Pancreas (tissue), 10 donors: ENCODE data around the gene MIA. TPM values are rescaled to one million over a fixed set of nuclear protein-coding genes. Genes with fewer than 3 reads are reported as not detected.

ENCODE experiments used
- ATAC-seq, 4 donors: fragments of 200-7000 bp; cut with Tn5 transposase; one replicate each; pipeline versions ENCODE4 v1.8.0 to v1.9.1; 2020; ENCODE audit warnings: mild to moderate bottlenecking in 4 of 4, moderate library complexity in 4 of 4
- DNase-seq, 6 donors: peaks; one replicate each; pipeline ENCODE4 v3.0.0-alpha.2; 2020
- FAIRE-seq: peaks from 2 replicates; lab custom pipeline; 2012; peaks lifted over from hg19 to GRCh38; lab: Jason Lieb, UNC
- H3K27ac ChIP-seq, 4 donors: fragments of 200-600 bp; sonication (generic); 1 replicate in 3 of 4; 2 replicates in 1 of 4; pipeline versions ENCODE4 v1.5.0 to v1.8.0; 2020
- H3K27me3 ChIP-seq, 4 donors: fragments of 200-600 bp; one replicate each; pipeline ENCODE4 v1.8.0; 2021
- H3K36me3 ChIP-seq, 3 donors: fragments of 200-600 bp; sonication (generic) in 1 of 3; one replicate each; pipeline versions ENCODE4 v1.5.0 to v1.8.0; 2020 to 2021
- H3K4me1 ChIP-seq, 3 donors: fragments of 200-600 bp; one replicate each; pipeline ENCODE4 v1.8.0; 2021
- H3K4me3 ChIP-seq, 4 donors: fragments of 200-600 bp; sonication (generic) in 2 of 4; one replicate each; pipeline versions ENCODE4 v1.5.0 to v1.8.0; 2020 to 2021
- H3K9me3 ChIP-seq, 4 donors: fragments of 200-600 bp; one replicate each; pipeline ENCODE4 v1.8.0; 2021
- CTCF ChIP-seq, 4 donors: fragments of 200-600 bp; sonication (generic) in 3 of 4; IDR thresholded peaks; one replicate each; pipeline versions ENCODE4 v1.5.0 to v1.8.0; 2021; ENCODE audit warnings: antibody characterized with exemption in 4 of 4
- WGBS, 2 donors: extraction: QIAGEN DNeasy Blood & Tissue Kit; methylation state at CpG; one replicate each; pipeline ENCODE4 v1.1.7; 2013; 5-methylcytosine and 5-hydroxymethylcytosine counted together
- intact Hi-C, 3 donors: fragments of 100-400 bp; cut with DNase I; formaldehyde crosslinking; loops; one replicate each; pipeline versions ENCODE4 v1.11.1 to v1.14.2; 2022
- polyA plus RNA-seq, 2 donors: library from polyadenylated mRNA; stranded (reverse); fragments of 200-250 nt; gene quantifications; one replicate each; pipeline ENCODE4 v1.2.3, GENCODE V29; 2013
- total RNA-seq, 6 donors: library from RNA; stranded (reverse); fragmentation: NEBNext Ultra II Directional in 4 of 6; extraction: Animal tissue kit (Norgen Biotek cat#: 25700) in 4 of 6; gene quantifications; one replicate each; pipeline versions ENCODE4 v1.2.1 to v1.2.4, GENCODE V29; 2021 to 2023
- donor health status: healthy with polysubstance abuse.
- donor health status: DM: no; HTN: no; CAD: no; lungs with moderate emphysema.
- donor health status: DM: no; HTN: no; CAD: no.
- donor health status: control.
- donor health status: control.
- donor health status: Bipolar disorder and iron deficiency.
- donor health status: DM: yes; HTN: yes; CAD: no.
- donor health status: DM: no; HTN: no; CAD: no.
- donor health status: DM: no; HTN: no; CAD: no.
- donor health status: DM: yes; HTN: yes; CAD: no.

Gene MIA
- total and polyA plus RNA-seq, 8 donors: 0.79 to 2.2 (median 1.4) TPM; not detected in 4

DNA sequence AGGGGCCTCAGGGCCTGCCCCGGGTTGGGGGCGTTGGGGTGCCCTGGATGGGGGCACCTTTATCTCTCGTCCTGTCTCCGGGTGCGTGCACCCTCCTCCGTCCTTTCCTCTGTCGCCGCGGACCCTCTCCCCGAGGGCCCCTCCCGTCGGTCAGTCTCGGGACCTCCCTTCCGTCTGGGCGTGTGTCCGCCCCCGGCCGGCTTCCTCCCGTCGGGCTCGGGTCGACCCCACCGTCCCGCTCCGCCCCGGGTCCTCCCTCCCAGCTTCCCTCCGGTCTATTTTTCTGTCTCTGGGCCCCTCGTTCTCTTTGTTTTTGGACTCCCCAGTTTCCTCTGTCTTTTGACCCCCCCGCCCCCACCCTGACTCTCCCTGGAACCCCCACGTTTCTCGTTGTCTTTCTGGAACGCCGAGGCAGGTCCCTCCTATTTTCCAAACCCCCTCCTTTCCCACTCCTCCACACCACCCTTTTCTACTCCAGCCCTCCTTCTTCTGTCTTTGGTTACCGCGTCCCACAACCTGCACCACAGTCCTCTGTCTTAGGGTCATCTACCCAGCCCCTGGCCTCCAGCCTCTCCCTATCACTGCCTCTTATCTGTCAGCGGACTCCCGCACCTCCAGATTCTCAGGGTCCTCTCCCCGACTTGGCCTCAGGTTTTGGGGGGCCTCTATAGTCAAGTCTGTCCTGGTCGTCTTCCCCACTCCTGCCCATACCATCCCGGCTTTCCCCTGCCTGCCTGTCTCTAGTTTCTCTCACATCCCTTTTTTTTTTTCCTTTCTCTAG is 24.4 kb downstream of the MIA start:
- no peaks in the 10 kb centered on the region for H3K9me3 ChIP-seq
- 2 to 4% methylated on average over 29 to 40 of the region's 40 CpGs for WGBS, 2 donors
- DNase-seq: peak in 5 of 6 donors; percentile 39 to 87 (median 61)
- intact Hi-C loops: no loop called here
- H3K27me3 ChIP-seq: no peaks in the 10 kb centered on the region
- H3K4me3 ChIP-seq: peak overlapping the region; percentile 76 to 93 (median 90)
- TF ChIP-seq CTCF (IDR thresholded peaks at IDR 0.05): no peak
- H3K4me1 ChIP-seq: peaks cover 30 to 51% (median 44%) of the 10 kb centered on the region in 3 donors
- FAIRE-seq: no peak
- H3K36me3 ChIP-seq: no peaks in the 10 kb centered on the region
- H3K27ac ChIP-seq: peak overlapping the region; percentile 65 to 92 (median 77)
- no peak for ATAC-seq

DNA sequence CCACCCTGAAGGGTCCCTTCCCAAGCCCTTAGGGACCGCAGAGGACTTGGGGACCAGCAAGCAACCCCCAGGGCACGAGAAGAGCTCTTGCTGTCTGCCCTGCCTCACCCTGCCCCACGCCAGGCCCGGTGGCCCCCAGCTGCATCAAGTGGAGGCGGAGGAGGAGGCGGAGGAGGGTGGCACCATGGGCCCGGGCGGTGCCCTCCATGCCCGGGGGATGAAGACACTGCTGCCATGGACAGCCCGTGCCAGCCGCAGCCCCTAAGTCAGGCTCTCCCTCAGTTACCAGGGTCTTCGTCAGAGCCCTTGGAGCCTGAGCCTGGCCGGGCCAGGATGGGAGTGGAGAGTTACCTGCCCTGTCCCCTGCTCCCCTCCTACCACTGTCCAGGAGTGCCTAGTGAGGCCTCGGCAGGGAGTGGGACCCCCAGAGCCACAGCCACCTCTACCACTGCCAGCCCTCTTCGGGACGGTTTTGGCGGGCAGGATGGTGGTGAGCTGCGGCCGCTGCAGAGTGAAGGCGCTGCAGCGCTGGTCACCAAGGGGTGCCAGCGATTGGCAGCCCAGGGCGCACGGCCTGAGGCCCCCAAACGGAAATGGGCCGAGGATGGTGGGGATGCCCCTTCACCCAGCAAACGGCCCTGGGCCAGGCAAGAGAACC is 25.1 kb downstream of the MIA start:
- Histone ChIP-seq H3K4me3 (peak overlapping the region in 3 of 4 donors; percentile 76 to 93 (median 91)), H3K9me3 (no peaks in the 10 kb centered on the region), H3K36me3 (no peaks in the 10 kb centered on the region), H3K27me3 (no peaks in the 10 kb centered on the region), H3K4me1 (peaks cover 37 to 59% (median 51%) of the 10 kb centered on the region in 3 donors), H3K27ac (peak overlapping the region in 1 of 4 donors; percentile 92)
- FAIRE-seq (no peak), DNase-seq (peak in 2 of 6 donors; percentile 52 to 81), ATAC-seq (no peak)
- no peak for TF ChIP-seq CTCF (IDR thresholded peaks at IDR 0.05)
- WGBS, 2 donors: 75 to 77% methylated on average over 27 of the region's 27 CpGs
- intact Hi-C loops: no loop called here

- no peaks in the 10 kb centered on the region for H3K27me3 ChIP-seq
- 81 to 83% methylated on average over 27 of the region's 27 CpGs for WGBS, 2 donors
- H3K4me1 ChIP-seq: peaks cover 41 to 63% (median 55%) of the 10 kb centered on the region in 3 donors
- H3K27ac ChIP-seq: peak overlapping the region in 1 of 4 donors; percentile 92
- H3K36me3 ChIP-seq: no peaks in the 10 kb centered on the region
- no peaks in the 10 kb centered on the region for H3K9me3 ChIP-seq
- ATAC-seq: no peak
- intact Hi-C loops: no loop called here
- TF ChIP-seq CTCF (IDR thresholded peaks at IDR 0.05): no peak
- peak in 2 of 6 donors; percentile 51 to 78 for DNase-seq
- peak overlapping the region in 2 of 4 donors; percentile 91 to 93 for H3K4me3 ChIP-seq
- no peak for FAIRE-seq
Observed at GRCh38 chr19:40800997-40801377, 25.7 kb downstream of the MIA start.

DNA sequence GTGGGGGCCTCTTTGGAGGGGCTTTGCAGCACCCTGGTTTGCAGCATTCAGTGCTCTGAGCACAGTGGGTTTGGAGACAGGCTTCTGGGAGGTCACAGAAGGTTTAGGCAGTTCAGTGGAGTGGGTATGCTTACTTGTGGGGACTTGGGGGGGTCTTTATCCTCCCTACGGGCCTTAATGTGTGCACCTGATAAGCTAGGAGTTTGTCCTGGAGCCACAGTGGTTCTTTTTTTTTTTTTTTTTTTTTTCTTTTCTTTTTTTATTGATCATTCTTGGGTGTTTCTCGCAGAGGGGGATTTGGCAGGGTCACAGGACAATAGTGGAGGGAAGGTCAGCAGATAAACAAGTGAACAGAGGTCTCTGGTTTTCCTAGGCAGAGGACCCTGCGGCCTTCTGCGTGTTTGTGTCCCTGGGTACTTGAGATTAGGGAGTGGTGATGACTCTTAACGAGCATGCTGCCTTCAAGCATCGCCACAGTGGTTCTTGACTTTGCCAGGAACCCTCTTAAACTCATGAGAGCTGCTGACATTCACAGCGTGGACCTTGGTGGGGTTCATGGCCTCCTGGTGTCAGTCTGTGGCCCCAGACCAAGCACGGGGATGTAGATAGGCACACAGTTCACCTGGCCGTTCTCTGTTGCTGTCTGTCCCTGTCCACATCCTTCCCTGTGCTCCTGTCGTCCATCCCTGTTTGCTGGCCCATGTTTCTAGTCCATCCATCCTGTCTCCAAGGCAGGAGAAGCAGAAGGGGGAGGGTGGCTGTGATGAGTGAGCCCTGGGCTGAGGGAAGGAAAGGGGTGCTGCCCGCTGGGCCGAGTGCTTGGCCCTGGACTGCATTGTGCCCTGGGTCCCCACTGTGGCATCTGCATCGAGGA is 26.3 kb downstream of the MIA start:
- WGBS, 2 donors: 44 to 50% methylated on average over 12 to 13 of the region's 13 CpGs
- FAIRE-seq (no peak), DNase-seq (no peak), ATAC-seq (no peak)
- Histone ChIP-seq H3K4me1 (peaks cover 41 to 64% (median 55%) of the 10 kb centered on the region in 3 donors), H3K36me3 (no peaks in the 10 kb centered on the region), H3K27me3 (no peaks in the 10 kb centered on the region), H3K4me3 (peak overlapping the region in 1 of 4 donors; percentile 91), H3K9me3 (no peaks in the 10 kb centered on the region), H3K27ac (peak overlapping the region in 2 of 4 donors; percentile 37 to 53)
- TF ChIP-seq CTCF (IDR thresholded peaks at IDR 0.05): no peak
- intact Hi-C loops: no loop called here
